Pancreas (tissue), 10 donors: ENCODE data around the gene HOXB4. TPM values are rescaled to one million over a fixed set of nuclear protein-coding genes. Genes with fewer than 3 reads are reported as not detected.
"Not testable (repeated sequence)": the region's sequence is repeated elsewhere in the genome, so short reads cannot be mapped to it uniquely, and the experiment has no call there.

ENCODE experiments used
- ATAC-seq, 4 donors: fragments of 200-7000 bp; cut with Tn5 transposase; one replicate each; pipeline versions ENCODE4 v1.8.0 to v1.9.1; 2020; ENCODE audit warnings: mild to moderate bottlenecking in 4 of 4, moderate library complexity in 4 of 4
- DNase-seq, 6 donors: peaks; one replicate each; pipeline ENCODE4 v3.0.0-alpha.2; 2020
- FAIRE-seq: peaks from 2 replicates; lab custom pipeline; 2012; peaks lifted over from hg19 to GRCh38; lab: Jason Lieb, UNC
- H3K27ac ChIP-seq, 4 donors: fragments of 200-600 bp; sonication (generic); 1 replicate in 3 of 4; 2 replicates in 1 of 4; pipeline versions ENCODE4 v1.5.0 to v1.8.0; 2020
- H3K27me3 ChIP-seq, 4 donors: fragments of 200-600 bp; one replicate each; pipeline ENCODE4 v1.8.0; 2021
- H3K36me3 ChIP-seq, 3 donors: fragments of 200-600 bp; sonication (generic) in 1 of 3; one replicate each; pipeline versions ENCODE4 v1.5.0 to v1.8.0; 2020 to 2021
- H3K4me1 ChIP-seq, 3 donors: fragments of 200-600 bp; one replicate each; pipeline ENCODE4 v1.8.0; 2021
- H3K4me3 ChIP-seq, 4 donors: fragments of 200-600 bp; sonication (generic) in 2 of 4; one replicate each; pipeline versions ENCODE4 v1.5.0 to v1.8.0; 2020 to 2021
- H3K9me3 ChIP-seq, 4 donors: fragments of 200-600 bp; one replicate each; pipeline ENCODE4 v1.8.0; 2021
- WGBS, 2 donors: extraction: QIAGEN DNeasy Blood & Tissue Kit; methylation state at CpG; one replicate each; pipeline ENCODE4 v1.1.7; 2013; 5-methylcytosine and 5-hydroxymethylcytosine counted together
- intact Hi-C, 3 donors: fragments of 100-400 bp; cut with DNase I; formaldehyde crosslinking; loops; one replicate each; pipeline versions ENCODE4 v1.11.1 to v1.14.2; 2022
- polyA plus RNA-seq, 2 donors: library from polyadenylated mRNA; stranded (reverse); fragments of 200-250 nt; gene quantifications; one replicate each; pipeline ENCODE4 v1.2.3, GENCODE V29; 2013
- total RNA-seq, 6 donors: library from RNA; stranded (reverse); fragmentation: NEBNext Ultra II Directional in 4 of 6; extraction: Animal tissue kit (Norgen Biotek cat#: 25700) in 4 of 6; gene quantifications; one replicate each; pipeline versions ENCODE4 v1.2.1 to v1.2.4, GENCODE V29; 2021 to 2023
- TF ChIP-seq, protein P1 (sequence below), 4 donors: fragments of 200-600 bp; sonication (generic) in 3 of 4; IDR thresholded peaks; one replicate each; pipeline versions ENCODE4 v1.5.0 to v1.8.0; 2021; ENCODE audit warnings: antibody characterized with exemption in 4 of 4
- donor health status: healthy with polysubstance abuse.
- donor health status: DM: no; HTN: no; CAD: no; lungs with moderate emphysema.
- donor health status: DM: no; HTN: no; CAD: no.
- donor health status: control.
- donor health status: control.
- donor health status: Bipolar disorder and iron deficiency.
- donor health status: DM: yes; HTN: yes; CAD: no.
- donor health status: DM: no; HTN: no; CAD: no.
- donor health status: DM: no; HTN: no; CAD: no.
- donor health status: DM: yes; HTN: yes; CAD: no.

HOXB4 gene
- total and polyA plus RNA-seq, 8 donors: 0.22 to 2.5 (median 0.78) TPM

DNA sequence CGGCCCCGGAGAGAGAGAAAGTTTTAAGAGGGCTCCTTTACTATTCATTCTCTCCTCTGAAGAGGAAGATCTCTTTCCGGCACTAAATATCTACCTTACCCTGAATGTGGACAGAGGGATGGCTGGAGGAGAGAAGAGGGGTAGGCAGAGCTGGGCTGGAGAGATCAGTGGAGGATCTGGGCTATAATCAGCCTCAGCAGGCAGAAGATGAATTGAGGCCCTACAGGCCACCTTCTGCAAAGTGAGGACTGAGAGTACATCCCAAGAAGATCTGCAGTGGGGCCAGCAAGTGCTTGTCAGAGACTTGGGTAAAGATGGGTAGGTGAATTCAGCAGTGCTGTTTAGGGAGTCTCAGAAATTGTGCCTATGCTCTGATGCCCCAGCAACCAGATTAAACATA lies 40.8 kb downstream of the HOXB4 start:
- no peak for FAIRE-seq
- 89 to 92% methylated on average over 3 of the region's 3 CpGs for WGBS, 2 donors
- Histone ChIP-seq H3K27ac (no peak overlapping the region), H3K27me3 (peaks cover 0 to 15% (median 0%) of the 10 kb centered on the region in 4 donors), H3K4me1 (no peaks in the 10 kb centered on the region), H3K9me3 (no peaks in the 10 kb centered on the region), H3K4me3 (no peak overlapping the region), H3K36me3 (no peaks in the 10 kb centered on the region)
- DNase-seq: no peak
- intact Hi-C loops: no loop called here
- TF ChIP-seq, protein P1, sequence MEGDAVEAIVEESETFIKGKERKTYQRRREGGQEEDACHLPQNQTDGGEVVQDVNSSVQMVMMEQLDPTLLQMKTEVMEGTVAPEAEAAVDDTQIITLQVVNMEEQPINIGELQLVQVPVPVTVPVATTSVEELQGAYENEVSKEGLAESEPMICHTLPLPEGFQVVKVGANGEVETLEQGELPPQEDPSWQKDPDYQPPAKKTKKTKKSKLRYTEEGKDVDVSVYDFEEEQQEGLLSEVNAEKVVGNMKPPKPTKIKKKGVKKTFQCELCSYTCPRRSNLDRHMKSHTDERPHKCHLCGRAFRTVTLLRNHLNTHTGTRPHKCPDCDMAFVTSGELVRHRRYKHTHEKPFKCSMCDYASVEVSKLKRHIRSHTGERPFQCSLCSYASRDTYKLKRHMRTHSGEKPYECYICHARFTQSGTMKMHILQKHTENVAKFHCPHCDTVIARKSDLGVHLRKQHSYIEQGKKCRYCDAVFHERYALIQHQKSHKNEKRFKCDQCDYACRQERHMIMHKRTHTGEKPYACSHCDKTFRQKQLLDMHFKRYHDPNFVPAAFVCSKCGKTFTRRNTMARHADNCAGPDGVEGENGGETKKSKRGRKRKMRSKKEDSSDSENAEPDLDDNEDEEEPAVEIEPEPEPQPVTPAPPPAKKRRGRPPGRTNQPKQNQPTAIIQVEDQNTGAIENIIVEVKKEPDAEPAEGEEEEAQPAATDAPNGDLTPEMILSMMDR (IDR thresholded peaks at IDR 0.05): no peak
- ATAC-seq: no peak

DNA sequence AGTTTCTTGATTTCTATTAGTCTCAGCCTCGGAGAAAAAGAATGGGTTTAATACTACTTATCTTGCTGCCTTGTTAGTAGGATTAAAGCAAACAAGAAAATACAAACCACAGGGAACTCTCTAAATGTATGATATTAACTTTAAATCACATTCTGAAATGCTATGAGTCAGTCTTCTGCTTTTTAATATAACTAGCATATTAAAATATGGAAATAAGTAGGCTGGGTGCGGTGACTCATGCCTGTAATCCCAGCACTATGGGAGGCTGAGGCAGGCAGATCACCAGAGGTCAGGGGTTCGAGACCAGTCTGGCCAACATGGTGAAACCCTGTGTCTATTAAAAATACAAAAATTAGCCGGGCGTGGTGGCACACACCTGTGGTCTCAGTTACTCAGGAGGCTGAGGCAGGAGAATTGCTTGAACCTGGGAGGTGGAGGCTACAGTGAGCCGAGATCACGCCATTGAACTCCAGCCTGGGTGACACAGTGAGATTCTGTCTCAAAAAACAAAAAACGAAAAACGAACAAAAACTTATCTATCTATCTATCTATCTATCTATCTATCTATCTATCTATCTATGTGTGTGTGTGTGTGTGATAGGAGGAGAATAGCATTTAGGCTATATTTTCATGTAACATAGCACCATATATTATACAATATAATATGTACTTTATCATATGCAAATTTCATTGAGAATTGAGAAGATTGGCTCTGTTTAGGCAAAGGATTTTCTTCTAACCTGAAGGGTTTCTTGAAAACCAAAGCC lies 42.2 kb downstream of the HOXB4 start:
- H3K36me3 ChIP-seq, H3K9me3 ChIP-seq, H3K4me3 ChIP-seq, H3K27ac ChIP-seq, intact Hi-C loops, FAIRE-seq, H3K4me1 ChIP-seq, DNase-seq, ATAC-seq, H3K27me3 ChIP-seq: not testable (repeated sequence)
- 76 to 80% methylated on average over 9 of the region's 9 CpGs for WGBS, 2 donors

- no peaks in the 10 kb centered on the region for H3K36me3 ChIP-seq
- DNase-seq (no peak), FAIRE-seq (no peak), ATAC-seq (no peak)
- no peak overlapping the region for H3K4me3 ChIP-seq
- 57 to 65% methylated on average over 8 of the region's 8 CpGs for WGBS, 2 donors
- H3K9me3 ChIP-seq: no peaks in the 10 kb centered on the region
- TF ChIP-seq, protein P1 (IDR thresholded peaks at IDR 0.05): no peak
- no peaks in the 10 kb centered on the region for H3K4me1 ChIP-seq
- intact Hi-C loops: no loop called here
- H3K27ac ChIP-seq: no peak overlapping the region
- H3K27me3 ChIP-seq: no peaks in the 10 kb centered on the region
These were observed 45.9 kb downstream of the HOXB4 start for GRCh38 chr17:48532261-48532660.

- H3K9me3 ChIP-seq: no peaks in the 10 kb centered on the region
- H3K27ac ChIP-seq: no peak within 1 kb of the TSS
- 42 to 45% methylated on average over 15 of the region's 15 CpGs for WGBS, 2 donors
- H3K27me3 ChIP-seq: peaks cover 0 to 5% (median 2%) of the 10 kb centered on the region in 4 donors
- FAIRE-seq (no peak), DNase-seq (no peak), ATAC-seq (no peak)
- H3K4me1 ChIP-seq: no peaks in the 10 kb centered on the region
- TF ChIP-seq, protein P1 (IDR thresholded peaks at IDR 0.05): no peak
- no peaks in the 10 kb centered on the region for H3K36me3 ChIP-seq
- H3K4me3 ChIP-seq: no peak within 1 kb of the TSS
- intact Hi-C loops: no loop called here
These were observed 47.3 kb downstream of the HOXB4 start, which contains the start of gene HOXB1 for GRCh38 chr17:48530887-48531272. TSS of gene HOXB1 (minus strand) at chr17:48531011. CDS start at chr17:48530904, 107 bp downstream.

GRCh38 chr17:48530208-48530886 lies 47.8 kb downstream of the HOXB4 start:
- intact Hi-C loops: no loop called here
- H3K27ac ChIP-seq: no peak overlapping the region
- H3K4me3 ChIP-seq: no peak overlapping the region
- peaks cover 0 to 5% (median 2%) of the 10 kb centered on the region in 4 donors for H3K27me3 ChIP-seq
- no peak for DNase-seq
- TF ChIP-seq, protein P1 (IDR thresholded peaks at IDR 0.05): no peak
- H3K9me3 ChIP-seq: no peaks in the 10 kb centered on the region
- WGBS, 2 donors: 30 to 35% methylated on average over 35 to 37 of the region's 37 CpGs
- no peaks in the 10 kb centered on the region for H3K36me3 ChIP-seq
- H3K4me1 ChIP-seq: no peaks in the 10 kb centered on the region
- ATAC-seq: no peak
- no peak for FAIRE-seq
